Stimulated activated CD4-positive, alpha-beta T cell treated with anti-CD3 and anti-CD28 coated beads, Interleukin-4, amount 100 ng/mL, for 1 hour (primary cell): ENCODE measurements around the gene SLC26A8.
"Not testable (repeated sequence)": the region's sequence is repeated elsewhere in the genome, so short reads cannot be mapped to it uniquely, and the experiment has no call there.

Experiments used
- DNase-seq: peaks from one replicate; pipeline ENCODE4 v3.0.0-alpha.2; 2020

The SLC26A8 gene

DNA sequence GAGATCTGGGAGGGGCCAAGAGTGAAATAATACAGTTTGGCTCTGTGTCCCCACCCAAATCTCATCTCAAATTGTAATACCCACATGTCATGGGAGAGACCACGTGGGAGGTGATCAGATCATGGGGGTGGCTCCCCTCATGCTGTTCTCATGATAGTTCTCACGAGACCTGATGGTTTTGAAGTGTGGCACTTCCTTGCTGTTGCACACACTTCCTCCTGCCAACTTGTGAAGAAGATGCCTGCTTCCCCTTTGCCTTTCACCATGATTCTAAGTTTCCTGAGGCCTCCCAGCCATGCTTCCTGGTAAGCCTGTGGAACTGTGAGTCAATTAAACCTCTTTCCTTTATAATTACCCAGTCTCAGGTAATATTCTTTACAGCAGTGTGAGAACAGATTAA, 114.9 kb downstream of the SLC26A8 start:
- not testable (repeated sequence) for DNase-seq

DNA sequence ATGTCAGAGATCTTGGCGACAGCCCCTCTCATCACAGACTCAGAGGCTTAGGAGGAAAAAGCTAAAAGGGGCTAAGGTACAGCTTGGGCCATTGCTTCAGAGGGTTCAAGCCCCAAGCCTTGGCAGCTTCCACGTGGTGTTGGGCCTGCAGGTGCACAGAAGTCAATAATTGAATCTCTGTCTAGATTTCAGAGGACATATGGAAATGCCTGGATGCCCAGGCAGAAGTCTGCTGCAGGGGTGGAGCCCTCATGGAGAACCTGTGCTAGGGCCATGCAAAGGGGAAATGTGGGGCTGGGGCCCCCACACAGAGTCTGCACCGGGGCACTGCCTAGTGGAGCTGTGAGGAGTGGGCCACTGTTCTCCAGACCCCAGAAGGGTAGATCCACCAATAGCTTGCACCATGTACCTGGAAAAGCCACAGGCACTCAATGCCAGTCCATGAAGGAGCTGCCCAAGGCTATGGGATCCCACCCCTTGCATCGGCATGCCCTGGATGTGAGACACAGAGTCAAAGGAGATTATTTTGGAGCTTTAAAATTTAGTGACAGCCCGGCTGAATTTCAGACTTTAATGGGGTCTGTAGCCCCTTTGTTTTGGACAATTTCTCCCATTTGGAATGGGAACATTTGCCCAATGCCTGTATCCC, 115.6 kb downstream of the SLC26A8 start:
- DNase-seq = not testable (repeated sequence)

DNA sequence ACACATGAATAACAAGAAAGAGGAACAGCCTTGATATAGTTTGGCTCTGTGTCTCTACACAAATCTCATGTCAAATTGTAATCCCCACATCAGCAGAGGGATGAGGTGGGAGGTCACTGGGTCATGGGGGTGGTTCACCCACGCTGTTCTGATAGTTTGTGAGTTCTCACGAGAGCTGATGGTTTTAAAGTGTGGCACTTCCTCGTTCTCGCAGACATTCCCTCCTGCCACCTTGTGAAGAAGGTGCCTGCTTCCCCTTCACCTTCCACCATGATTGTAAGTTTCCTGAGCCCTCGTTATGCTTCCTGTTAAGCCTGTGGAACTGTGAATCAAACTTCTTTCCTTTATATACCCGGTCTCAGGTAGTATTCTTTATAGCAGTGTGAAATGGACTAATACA, 116.7 kb downstream of the SLC26A8 start:
- DNase-seq = no peak

- DNase-seq = no peak
Measured at GRCh38 chr6:35906499-35906846, 118.0 kb downstream of the SLC26A8 start.

DNA sequence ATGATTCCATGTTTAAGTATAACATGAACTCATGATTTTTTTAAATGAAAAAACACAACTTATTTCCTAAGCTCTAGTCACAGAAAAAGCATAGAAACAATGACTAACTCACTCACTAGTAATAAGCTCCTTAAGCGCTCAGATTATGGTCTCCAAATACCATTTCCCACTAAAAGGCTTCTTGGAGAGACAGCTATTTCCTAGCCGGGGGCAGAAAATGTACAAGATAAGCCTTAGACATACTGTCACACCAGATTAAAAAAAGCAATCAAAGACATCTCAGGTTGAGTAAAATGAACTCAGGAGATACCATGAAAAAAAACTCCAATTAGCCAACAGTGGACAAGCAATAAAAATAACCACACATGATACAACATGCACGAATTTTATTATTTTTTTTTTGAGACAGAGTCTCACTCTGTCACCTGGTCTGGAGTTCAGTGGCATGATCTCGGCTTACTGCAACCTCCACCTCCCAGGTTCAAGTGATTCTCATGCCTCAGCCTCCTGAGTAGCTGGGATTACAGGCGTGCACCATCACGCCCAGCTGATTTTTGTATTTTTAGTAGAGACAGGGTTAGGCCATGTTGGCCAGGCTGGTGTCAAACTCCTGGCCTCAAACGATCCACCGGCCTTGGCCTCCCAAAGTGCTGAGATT, 118.5 kb downstream of the SLC26A8 start:
- no peak for DNase-seq

DNA sequence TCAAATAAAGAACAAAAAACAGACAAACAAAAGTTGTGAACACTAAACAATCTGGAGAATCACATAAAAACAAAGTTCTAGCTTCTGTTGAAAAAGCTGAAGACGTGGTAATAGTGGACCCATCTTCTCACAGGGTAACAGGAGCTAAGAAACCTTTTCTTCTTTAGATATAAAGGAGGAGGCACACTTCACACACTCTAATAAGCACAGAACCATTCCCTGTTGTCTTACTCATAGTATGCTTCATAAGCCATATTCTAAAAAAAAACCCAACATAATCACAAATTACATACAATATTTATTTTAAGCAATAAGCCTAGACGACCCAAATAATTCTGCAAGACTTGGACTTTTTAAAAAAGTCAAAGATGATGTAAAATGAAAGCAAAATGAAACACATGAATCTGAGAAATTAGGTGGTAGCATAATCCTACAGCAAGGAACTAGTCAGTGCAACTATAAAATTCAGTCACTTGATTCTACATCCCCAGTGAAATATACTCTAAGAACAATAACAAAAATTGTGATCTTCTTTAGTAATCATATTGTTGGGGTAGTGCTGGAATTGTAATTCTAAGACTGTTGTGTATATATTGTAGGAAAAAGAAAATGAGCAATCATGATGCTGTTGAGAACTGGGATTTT, 119.2 kb downstream of the SLC26A8 start:
- DNase-seq = no peak

DNA sequence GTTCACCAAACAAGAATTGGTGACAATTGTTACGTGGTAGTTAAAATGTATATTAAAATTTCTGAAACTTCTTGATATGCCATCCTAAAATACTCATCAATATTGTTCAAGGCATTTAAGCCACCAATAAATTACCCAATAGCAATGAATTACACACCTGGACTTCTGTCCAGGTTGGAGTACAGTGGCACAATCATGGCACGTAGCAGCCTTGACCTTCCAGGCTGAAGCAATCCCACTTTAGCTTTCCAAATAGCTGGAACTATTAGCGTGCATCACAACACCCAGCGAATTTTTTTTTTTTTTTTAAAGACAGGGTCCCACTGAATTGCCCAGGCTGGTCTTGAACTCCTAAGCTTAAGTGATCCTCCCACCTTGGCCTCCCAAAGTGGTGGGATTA, 120.8 kb downstream of the SLC26A8 start:
- DNase-seq = no peak

DNA sequence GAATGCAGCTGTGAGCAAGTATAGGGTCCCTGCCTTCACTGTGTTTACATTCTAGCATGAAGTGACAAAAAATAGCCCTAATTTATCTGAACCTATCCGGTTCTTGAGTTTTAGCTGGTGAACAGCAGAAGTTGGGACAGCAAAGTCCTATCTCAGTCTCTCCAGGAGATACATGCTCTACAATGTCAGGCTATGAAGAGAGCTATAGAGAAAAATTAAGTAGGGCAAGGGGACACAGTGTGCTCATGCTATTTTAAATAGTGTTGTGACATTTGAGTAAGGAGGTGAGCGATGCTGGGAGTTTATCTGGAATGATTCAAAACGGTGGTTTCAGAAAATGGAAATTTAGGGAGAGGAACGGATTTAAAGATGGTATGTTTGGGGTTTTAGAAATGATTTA, 124.0 kb downstream of the SLC26A8 start:
- no peak for DNase-seq

GRCh38 chr6:35898003-35898402, 126.4 kb downstream of the SLC26A8 start:
- DNase-seq = no peak

DNA sequence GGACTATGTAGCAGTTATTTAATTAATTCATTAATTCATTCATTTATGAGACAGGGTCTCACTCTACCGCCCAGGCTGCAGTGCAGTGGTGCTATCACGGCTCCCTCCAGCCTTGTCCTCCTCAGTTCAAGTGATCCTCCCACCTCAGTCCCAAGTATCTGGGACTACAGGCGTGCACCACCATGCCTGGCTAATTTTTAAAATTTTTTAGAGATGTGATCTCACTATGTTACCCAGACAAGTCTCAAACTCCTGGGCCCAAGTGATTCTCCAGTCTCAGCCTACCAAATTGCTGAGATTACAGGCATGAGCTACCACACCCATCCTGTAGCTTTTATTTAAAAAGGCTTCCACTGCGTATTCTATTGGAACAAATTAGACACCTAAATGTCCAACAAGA, 127.0 kb downstream of the SLC26A8 start:
- DNase-seq = no peak

DNA sequence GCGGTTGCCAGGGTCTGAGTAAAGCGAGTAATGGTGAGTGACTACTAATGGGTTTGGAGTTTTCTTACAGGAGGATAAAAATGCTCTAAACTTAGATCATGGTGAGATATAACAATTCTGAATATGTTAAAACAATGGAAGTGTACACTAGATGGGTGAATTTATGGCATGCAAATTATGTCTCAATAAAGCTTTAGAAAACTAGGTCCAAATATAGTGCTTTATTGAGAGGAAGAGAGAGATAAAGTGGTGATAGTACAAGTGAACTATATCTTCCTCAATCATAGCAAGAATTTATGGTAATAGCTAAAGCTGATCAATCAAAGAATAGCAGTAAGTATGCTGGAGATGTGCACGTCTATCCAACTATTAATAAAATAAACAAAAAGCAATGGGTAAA, 127.4 kb downstream of the SLC26A8 start:
- DNase-seq = no peak

DNA sequence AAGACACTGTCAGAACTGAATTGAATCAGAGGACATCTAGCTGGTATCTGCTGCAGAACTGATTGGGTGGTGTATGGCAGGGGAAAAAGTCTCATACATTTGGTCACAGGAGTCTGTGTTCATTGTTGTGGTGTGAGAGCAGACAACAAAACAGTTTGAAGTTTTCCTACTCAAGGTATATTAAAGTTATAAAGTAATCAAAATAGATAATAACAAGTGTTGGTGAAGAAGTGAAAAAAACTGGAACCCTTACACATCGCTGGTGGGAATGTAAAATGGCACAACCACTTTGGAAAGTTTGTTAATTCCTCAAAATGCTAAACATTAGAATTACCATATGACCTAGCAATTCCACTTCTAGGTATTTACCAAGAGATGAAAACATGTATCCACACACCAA, 128.2 kb downstream of the SLC26A8 start:
- no peak for DNase-seq

- DNase-seq = no peak
Measured at GRCh38 chr6:35895560-35895959, 128.9 kb downstream of the SLC26A8 start.

GRCh38 chr6:35894776-35895175, 129.7 kb downstream of the SLC26A8 start:
- DNase-seq = no peak
